GM12874 (cell line): ENCODE results near the gene GNA12.

ENCODE experiments used
- TF ChIP-seq, protein P1 (sequence below): IDR thresholded peaks from 2 replicates; pipeline ENCODE4 v1.5.1; 2011; ENCODE audit warnings: low read depth, mild to moderate bottlenecking, control low read depth, low read length, moderate library complexity; ENCODE audit not compliant: insufficient read depth

GNA12 gene

DNA sequence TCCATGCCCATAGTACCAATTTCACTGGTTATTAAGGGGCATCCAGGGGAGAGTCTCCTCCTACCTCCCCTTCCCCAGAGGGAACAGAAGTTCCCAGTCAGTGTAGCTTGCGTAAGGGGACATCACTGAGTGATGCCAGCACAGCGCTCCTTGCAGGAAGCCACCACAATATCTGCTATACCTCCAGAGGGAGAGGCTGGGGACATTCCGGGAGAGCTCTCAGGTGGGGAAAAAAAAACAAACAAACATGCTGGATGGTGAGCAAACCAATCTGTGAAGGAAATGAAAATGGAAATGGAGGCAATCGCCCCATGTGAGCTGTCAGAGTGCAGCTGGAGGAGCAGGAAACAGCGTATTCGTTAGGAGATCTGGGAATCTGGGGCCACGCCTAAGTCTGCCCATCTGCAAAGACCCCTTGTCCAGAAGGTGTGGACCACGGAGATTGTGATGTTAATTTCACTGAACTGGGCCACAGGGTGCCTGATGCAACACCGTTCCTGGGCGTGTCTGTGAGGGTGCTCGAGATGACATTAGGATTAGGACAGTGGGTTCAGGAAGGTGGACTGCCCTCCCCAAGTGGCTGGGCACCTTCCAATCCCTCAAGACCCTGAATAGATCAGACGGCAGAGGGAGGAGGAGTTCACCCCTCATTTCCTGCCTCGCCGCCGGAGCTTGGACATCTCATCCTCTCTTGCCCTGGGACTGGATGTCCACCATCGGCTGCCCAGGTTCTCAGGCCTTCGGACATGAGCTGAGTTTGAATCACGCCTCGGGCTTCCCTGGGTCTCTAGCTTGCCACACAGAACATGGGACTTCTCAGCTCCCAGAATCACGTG is 30.5 kb downstream of the GNA12 start:
- TF ChIP-seq, protein P1, sequence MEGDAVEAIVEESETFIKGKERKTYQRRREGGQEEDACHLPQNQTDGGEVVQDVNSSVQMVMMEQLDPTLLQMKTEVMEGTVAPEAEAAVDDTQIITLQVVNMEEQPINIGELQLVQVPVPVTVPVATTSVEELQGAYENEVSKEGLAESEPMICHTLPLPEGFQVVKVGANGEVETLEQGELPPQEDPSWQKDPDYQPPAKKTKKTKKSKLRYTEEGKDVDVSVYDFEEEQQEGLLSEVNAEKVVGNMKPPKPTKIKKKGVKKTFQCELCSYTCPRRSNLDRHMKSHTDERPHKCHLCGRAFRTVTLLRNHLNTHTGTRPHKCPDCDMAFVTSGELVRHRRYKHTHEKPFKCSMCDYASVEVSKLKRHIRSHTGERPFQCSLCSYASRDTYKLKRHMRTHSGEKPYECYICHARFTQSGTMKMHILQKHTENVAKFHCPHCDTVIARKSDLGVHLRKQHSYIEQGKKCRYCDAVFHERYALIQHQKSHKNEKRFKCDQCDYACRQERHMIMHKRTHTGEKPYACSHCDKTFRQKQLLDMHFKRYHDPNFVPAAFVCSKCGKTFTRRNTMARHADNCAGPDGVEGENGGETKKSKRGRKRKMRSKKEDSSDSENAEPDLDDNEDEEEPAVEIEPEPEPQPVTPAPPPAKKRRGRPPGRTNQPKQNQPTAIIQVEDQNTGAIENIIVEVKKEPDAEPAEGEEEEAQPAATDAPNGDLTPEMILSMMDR, result no peak

DNA sequence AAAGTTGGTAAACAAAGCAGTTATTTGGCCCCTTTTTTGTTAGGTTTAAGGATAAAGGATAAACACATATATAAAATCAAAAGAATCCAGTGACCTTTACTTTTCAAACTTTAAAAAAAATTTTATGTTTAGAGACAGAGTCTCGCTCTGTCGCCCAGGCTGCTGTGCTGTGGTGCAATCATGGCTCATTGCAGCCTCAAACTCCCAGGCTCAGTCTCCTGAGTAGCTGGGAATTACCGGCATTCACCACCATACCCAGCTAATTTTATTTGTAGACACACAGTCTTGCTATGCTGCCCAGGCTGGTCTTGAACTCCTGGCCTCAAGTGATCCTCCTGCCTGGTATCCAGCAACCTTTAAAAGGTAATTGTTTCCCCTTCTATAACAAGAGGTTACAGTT is 31.3 kb downstream of the GNA12 start:
- TF ChIP-seq, protein P1, result no peak

DNA sequence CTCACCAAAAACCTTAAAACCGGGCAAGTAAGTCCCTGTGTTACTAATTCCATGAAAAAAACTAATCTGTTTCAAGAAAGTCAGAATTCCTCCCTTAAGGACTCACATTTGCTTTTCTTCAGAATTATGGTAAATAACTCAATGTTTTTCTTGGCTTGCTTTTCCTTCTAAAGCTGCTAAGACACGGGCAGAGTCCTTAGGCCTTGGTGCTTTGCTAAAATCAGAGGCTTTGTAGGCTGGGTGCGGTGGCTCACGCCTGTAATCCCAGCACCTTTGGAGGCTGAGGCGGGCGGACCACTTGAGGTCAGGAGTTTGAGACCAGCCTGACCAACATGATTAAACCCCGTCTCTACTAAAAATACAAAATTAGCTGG is 32.0 kb downstream of the GNA12 start:
- TF ChIP-seq, protein P1, result no peak

DNA sequence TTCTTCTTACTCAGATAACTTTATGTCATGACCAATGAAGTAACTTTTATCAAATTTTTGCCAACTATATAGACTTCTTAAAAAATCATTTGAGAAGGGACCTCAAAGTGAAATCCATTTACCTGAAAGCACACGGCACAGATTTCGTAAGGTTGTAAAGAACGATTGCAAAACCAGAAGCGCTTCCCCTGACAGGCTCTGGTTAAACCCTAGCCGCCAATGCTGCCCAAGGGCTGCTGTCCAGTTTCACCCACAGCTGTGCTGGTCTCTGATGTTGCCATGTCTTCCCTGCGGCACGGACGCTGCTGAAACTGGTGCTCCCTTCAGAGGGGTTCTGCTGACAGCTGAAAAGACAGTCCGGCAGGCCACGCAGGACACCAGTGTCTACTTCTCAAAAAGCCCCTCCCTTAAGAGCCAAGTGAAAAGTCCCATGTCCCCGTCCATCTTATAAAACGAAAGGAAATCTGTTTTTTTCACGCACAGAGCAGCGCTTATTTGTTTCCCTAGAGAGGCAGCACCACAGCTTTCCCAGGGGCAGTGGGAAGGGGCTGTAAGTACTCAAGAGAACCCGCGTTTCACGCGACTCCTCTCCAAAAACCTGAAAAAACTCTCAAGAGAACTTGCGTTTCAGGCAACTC is 32.5 kb downstream of the GNA12 start:
- TF ChIP-seq, protein P1, result no peak

DNA sequence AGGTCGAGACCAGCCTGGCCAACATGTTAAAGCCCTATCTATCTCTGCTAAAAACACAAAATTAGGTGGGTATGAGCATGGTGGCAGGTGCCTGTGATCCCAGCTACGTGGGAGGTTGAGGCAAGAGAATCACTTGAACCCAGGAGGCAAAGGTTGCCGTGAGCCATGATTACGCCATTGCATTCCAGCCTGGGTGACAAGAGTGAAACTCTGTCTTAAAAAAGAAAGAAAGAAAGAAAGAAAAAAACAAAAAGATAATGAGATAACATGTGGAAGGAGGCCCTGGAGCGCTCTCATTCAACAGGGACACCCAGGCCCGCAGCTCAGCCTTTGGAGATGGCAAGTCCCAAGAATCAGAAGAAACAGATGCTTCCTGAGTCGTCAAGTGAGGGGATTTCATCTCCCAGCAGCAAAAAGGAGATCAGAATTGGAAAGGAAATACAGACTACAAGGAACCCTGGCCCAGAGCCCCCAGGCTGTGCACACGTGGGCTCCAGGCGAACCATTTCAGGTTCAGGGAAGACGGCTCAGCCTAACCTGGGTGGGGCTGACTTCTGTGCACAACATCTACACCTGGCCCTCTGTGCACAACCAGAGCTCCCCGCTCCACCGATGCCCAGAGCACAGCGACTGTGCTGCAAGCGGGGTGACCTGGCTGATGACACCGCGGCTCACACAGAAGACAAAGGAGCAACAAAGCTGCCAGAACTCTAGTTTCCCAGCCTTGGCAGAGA is 33.3 kb downstream of the GNA12 start:
- TF ChIP-seq, protein P1, result no peak

DNA sequence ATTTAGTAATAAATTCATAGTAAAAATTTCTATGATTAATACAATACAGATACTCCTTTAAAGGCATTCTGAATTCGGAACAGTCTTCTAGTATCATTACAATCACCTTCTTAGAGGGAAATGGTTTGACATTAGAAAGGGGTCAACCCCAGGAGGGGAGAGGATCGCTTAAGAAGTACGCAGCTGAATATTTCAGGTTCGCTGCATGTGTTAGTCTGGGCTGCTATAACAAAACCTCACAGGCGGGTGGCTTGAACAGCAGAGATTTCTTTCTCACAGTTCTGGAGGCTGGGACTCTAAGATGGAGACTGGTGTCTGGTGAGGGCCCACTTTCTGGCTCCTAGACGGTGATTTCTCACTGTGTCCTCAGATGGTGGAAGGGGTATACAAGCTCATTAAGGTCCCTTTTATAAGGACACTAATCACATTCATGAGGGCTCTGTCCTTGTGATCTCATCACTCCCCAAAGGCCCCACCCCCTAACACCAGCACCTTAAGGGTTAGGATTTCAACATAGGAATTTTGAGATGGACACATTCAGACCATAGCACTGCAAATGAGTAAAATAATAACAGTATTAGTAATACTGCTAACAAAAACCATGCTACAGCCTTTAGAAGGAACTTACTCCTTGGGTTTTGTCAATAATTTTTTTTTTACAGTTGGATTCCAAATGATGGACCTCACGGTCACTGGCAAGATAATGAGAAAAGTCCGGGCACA is 34.0 kb downstream of the GNA12 start:
- TF ChIP-seq, protein P1, result no peak
